Activated T-cell treated with anti-CD3 and anti-CD28 coated beads, Interleukin-2, amount 50 U/mL, for 24 hours (primary cell): ENCODE results near the gene PLK3.
"Not testable (repeated sequence)": the region's sequence is repeated elsewhere in the genome, so short reads cannot be mapped to it uniquely, and the experiment has no call there.

ENCODE experiments used
- DNase-seq: peaks from one replicate; pipeline ENCODE4 v3.0.0-alpha.2; 2020
- H3K27ac Mint-ChIP-seq: 2 replicates; pipeline ENCODE4 v1.8.0; 2020; ENCODE audit warnings: mild to moderate bottlenecking, mixed read lengths
- H3K27me3 Mint-ChIP-seq: 2 replicates; pipeline ENCODE4 v1.8.0; 2020; ENCODE audit warnings: mixed read lengths
- H3K36me3 Mint-ChIP-seq: 2 replicates; pipeline ENCODE4 v1.8.0; 2020; ENCODE audit warnings: low read depth, mixed read lengths
- H3K4me1 Mint-ChIP-seq: 2 replicates; pipeline ENCODE4 v1.8.0; 2020; ENCODE audit warnings: low read depth, mixed read lengths
- H3K4me3 Mint-ChIP-seq: 2 replicates; pipeline ENCODE4 v1.8.0; 2020; ENCODE audit warnings: mild to moderate bottlenecking, moderate library complexity, mixed read lengths
- H3K9me3 Mint-ChIP-seq: 2 replicates; pipeline ENCODE4 v1.8.0; 2020; ENCODE audit warnings: mixed read lengths

The PLK3 gene

GRCh38 chr1:44799770-44800584 is at the start of gene PLK3:
PLK3 (plus strand) TSS chr1:44800377; CDS start chr1:44800464, 87 bp downstream.
- Mint-ChIP-seq H3K4me1 (peaks cover 45% of the 10 kb centered on the region), H3K27ac (peak within 1 kb of the TSS; percentile 99), H3K27me3 (no peaks in the 10 kb centered on the region), H3K4me3 (peak within 1 kb of the TSS; percentile 88), H3K9me3 (no peaks in the 10 kb centered on the region), H3K36me3 (peaks cover 46% of the 10 kb centered on the region)
- peak; percentile 99 for DNase-seq

- no peak for DNase-seq
- H3K27me3 Mint-ChIP-seq = no peaks in the 10 kb centered on the region
- H3K27ac Mint-ChIP-seq = no peak overlapping the region
- H3K36me3 Mint-ChIP-seq = peaks cover 90% of the 10 kb centered on the region
- peaks cover 8% of the 10 kb centered on the region for H3K4me1 Mint-ChIP-seq
- no peak overlapping the region for H3K4me3 Mint-ChIP-seq
- H3K9me3 Mint-ChIP-seq = no peaks in the 10 kb centered on the region
Measured at GRCh38 chr1:44757420-44757819, 42.8 kb upstream of the PLK3 start.

- Mint-ChIP-seq H3K27ac (no peak overlapping the region), H3K27me3 (no peaks in the 10 kb centered on the region), H3K9me3 (no peaks in the 10 kb centered on the region), H3K36me3 (peaks cover 91% of the 10 kb centered on the region), H3K4me3 (no peak overlapping the region), H3K4me1 (peaks cover 3% of the 10 kb centered on the region)
- no peak for DNase-seq
Measured at GRCh38 chr1:44759077-44759476, 41.1 kb upstream of the PLK3 start.

GRCh38 chr1:44760876-44761275 is 39.3 kb upstream of the PLK3 start:
- H3K27ac Mint-ChIP-seq = no peak overlapping the region
- H3K4me3 Mint-ChIP-seq = no peak overlapping the region
- H3K9me3 Mint-ChIP-seq = no peaks in the 10 kb centered on the region
- no peaks in the 10 kb centered on the region for H3K27me3 Mint-ChIP-seq
- DNase-seq = no peak
- peaks cover 86% of the 10 kb centered on the region for H3K36me3 Mint-ChIP-seq
- H3K4me1 Mint-ChIP-seq = peaks cover 3% of the 10 kb centered on the region

GRCh38 chr1:44766421-44766820 is 33.8 kb upstream of the PLK3 start:
- H3K27me3 Mint-ChIP-seq, H3K9me3 Mint-ChIP-seq, DNase-seq, H3K4me3 Mint-ChIP-seq, H3K4me1 Mint-ChIP-seq, H3K27ac Mint-ChIP-seq: not testable (repeated sequence)
- H3K36me3 Mint-ChIP-seq = peaks cover 68% of the 10 kb centered on the region

- Mint-ChIP-seq H3K4me1 (peaks cover 34% of the 10 kb centered on the region), H3K27ac (peak within 1 kb of the TSS; percentile 94), H3K9me3 (no peaks in the 10 kb centered on the region), H3K36me3 (peaks cover 55% of the 10 kb centered on the region), H3K27me3 (no peaks in the 10 kb centered on the region), H3K4me3 (peak within 1 kb of the TSS; percentile 90)
- peak; percentile 93 for DNase-seq
Measured at GRCh38 chr1:44775078-44775929, 24.9 kb upstream of the PLK3 start, which contains the start of gene RPS8. RPS8 (plus strand) TSS chr1:44775540; CDS start chr1:44775597, 57 bp downstream.

- Mint-ChIP-seq H3K36me3 (peaks cover 64% of the 10 kb centered on the region), H3K4me3 (peak overlapping the region; percentile 90), H3K9me3 (no peaks in the 10 kb centered on the region), H3K27ac (peak overlapping the region; percentile 94), H3K4me1 (peaks cover 37% of the 10 kb centered on the region), H3K27me3 (no peaks in the 10 kb centered on the region)
- peak; percentile 63 for DNase-seq
Measured at GRCh38 chr1:44775930-44776729, 24.0 kb upstream of the PLK3 start.

- peaks cover 69% of the 10 kb centered on the region for H3K36me3 Mint-ChIP-seq
- H3K27me3 Mint-ChIP-seq = no peaks in the 10 kb centered on the region
- H3K27ac Mint-ChIP-seq = peak overlapping the region; percentile 94
- H3K9me3 Mint-ChIP-seq = no peaks in the 10 kb centered on the region
- H3K4me3 Mint-ChIP-seq = peak overlapping the region; percentile 90
- H3K4me1 Mint-ChIP-seq = peaks cover 41% of the 10 kb centered on the region
- no peak for DNase-seq
Measured at GRCh38 chr1:44776730-44777068, 23.5 kb upstream of the PLK3 start.

- peaks cover 76% of the 10 kb centered on the region for H3K36me3 Mint-ChIP-seq
- H3K27me3 Mint-ChIP-seq = no peaks in the 10 kb centered on the region
- H3K4me1 Mint-ChIP-seq = peaks cover 42% of the 10 kb centered on the region
- H3K27ac Mint-ChIP-seq = peak overlapping the region; percentile 94
- peak; percentile 32 for DNase-seq
- no peaks in the 10 kb centered on the region for H3K9me3 Mint-ChIP-seq
- H3K4me3 Mint-ChIP-seq = peak overlapping the region; percentile 90
Measured at GRCh38 chr1:44777547-44777946, 22.6 kb upstream of the PLK3 start.

- Mint-ChIP-seq H3K27ac (peak overlapping the region; percentile 94), H3K4me1 (peaks cover 45% of the 10 kb centered on the region), H3K9me3 (no peaks in the 10 kb centered on the region), H3K27me3 (no peaks in the 10 kb centered on the region), H3K4me3 (peak overlapping the region; percentile 90), H3K36me3 (peaks cover 79% of the 10 kb centered on the region)
- DNase-seq = peak; percentile 40
Measured at GRCh38 chr1:44777969-44778635, 22.1 kb upstream of the PLK3 start.

GRCh38 chr1:44778705-44779576 is 21.2 kb upstream of the PLK3 start:
- Mint-ChIP-seq H3K27me3 (no peaks in the 10 kb centered on the region), H3K27ac (peak overlapping the region; percentile 94), H3K36me3 (peaks cover 85% of the 10 kb centered on the region), H3K9me3 (no peaks in the 10 kb centered on the region), H3K4me1 (peaks cover 51% of the 10 kb centered on the region), H3K4me3 (peak overlapping the region; percentile 90)
- DNase-seq = no peak

- DNase-seq = peak; percentile 46
- H3K4me1 Mint-ChIP-seq = peaks cover 57% of the 10 kb centered on the region
- peaks cover 76% of the 10 kb centered on the region for H3K36me3 Mint-ChIP-seq
- H3K27ac Mint-ChIP-seq = peak overlapping the region; percentile 94
- peak overlapping the region; percentile 5 for H3K4me3 Mint-ChIP-seq
- H3K9me3 Mint-ChIP-seq = no peaks in the 10 kb centered on the region
- no peaks in the 10 kb centered on the region for H3K27me3 Mint-ChIP-seq
Measured at GRCh38 chr1:44780583-44781121, 19.5 kb upstream of the PLK3 start.

- H3K4me3 Mint-ChIP-seq = peak overlapping the region; percentile 62
Measured at GRCh38 chr1:44783697-44784093, 16.5 kb upstream of the PLK3 start.

More at GRCh38 chr1:44783697-44784093, 16.5 kb upstream of the PLK3 start:
- Mint-ChIP-seq H3K27me3 (no peaks in the 10 kb centered on the region), H3K4me1 (peaks cover 50% of the 10 kb centered on the region), H3K9me3 (no peaks in the 10 kb centered on the region), H3K36me3 (peaks cover 45% of the 10 kb centered on the region), H3K27ac (peak overlapping the region; percentile 66)
- no peak for DNase-seq
